Measurements from ENCODE around the gene METRNL. TPM values are rescaled to one million over a fixed set of nuclear protein-coding genes. Genes with fewer than 3 reads are reported as not detected.
"Not testable (repeated sequence)": the region's sequence is repeated elsewhere in the genome, so short reads cannot be mapped to it uniquely, and the experiment has no call there.

METRNL gene
- total RNA-seq, 1 donor from 2014 or later, result 63.3 TPM

- no peak for DNase-seq (ENCODE audit: low read depth, low spot score)
Observed at GRCh38 chr17:83118071-83118841, 38.8 kb downstream of the METRNL start.

- DNase-seq (ENCODE audit: low read depth, low spot score), result no peak
Observed at GRCh38 chr17:83119987-83120864, 40.8 kb downstream of the METRNL start.

GRCh38 chr17:83121473-83121872 is 42.1 kb downstream of the METRNL start:
- not testable (repeated sequence) for DNase-seq (ENCODE audit: low read depth, low spot score)

GRCh38 chr17:83121921-83122820 is 42.8 kb downstream of the METRNL start:
- no peak for DNase-seq (ENCODE audit: low read depth, low spot score)

- no peak for DNase-seq (ENCODE audit: low read depth, low spot score)
Observed at GRCh38 chr17:83122834-83123233, 43.4 kb downstream of the METRNL start.

- DNase-seq (ENCODE audit: low read depth, low spot score), result no peak
Observed at GRCh38 chr17:83123896-83124801, 44.7 kb downstream of the METRNL start.

- DNase-seq (ENCODE audit: low read depth, low spot score), result no peak
Observed at GRCh38 chr17:83124871-83125514, 45.6 kb downstream of the METRNL start.

- DNase-seq (ENCODE audit: low read depth, low spot score), result no peak
Observed at GRCh38 chr17:83125515-83126274, 46.3 kb downstream of the METRNL start.

- DNase-seq (ENCODE audit: low read depth, low spot score), result no peak
Observed at GRCh38 chr17:83126275-83126811, 46.9 kb downstream of the METRNL start.

GRCh38 chr17:83127431-83128160 is 48.2 kb downstream of the METRNL start:
- no peak for DNase-seq (ENCODE audit: low read depth, low spot score)

- DNase-seq (ENCODE audit: low read depth, low spot score), result no peak
Observed at GRCh38 chr17:83128306-83129240, 49.2 kb downstream of the METRNL start.

GRCh38 chr17:83129676-83130075 is 50.3 kb downstream of the METRNL start:
- DNase-seq (ENCODE audit: low read depth, low spot score), result no peak

GRCh38 chr17:83131401-83132011 is 52.1 kb downstream of the METRNL start:
- no peak for DNase-seq (ENCODE audit: low read depth, low spot score)

GRCh38 chr17:83132251-83133081 is 53.1 kb downstream of the METRNL start:
- no peak for DNase-seq (ENCODE audit: low read depth, low spot score)

- DNase-seq (ENCODE audit: low read depth, low spot score), result no peak
Observed at GRCh38 chr17:83133302-83134121, 54.1 kb downstream of the METRNL start.

Data from pulmonary artery endothelial cell (primary cell).